Naive B cell (primary cell): ENCODE measurements around the gene RBM34. TPM values are rescaled to one million over a fixed set of nuclear protein-coding genes. Genes with fewer than 3 reads are reported as not detected.
"Not testable (repeated sequence)": the region's sequence is repeated elsewhere in the genome, so short reads cannot be mapped to it uniquely, and the experiment has no call there.

Experiments
- ATAC-seq, 2 donors: fragments of 150-1000 bp; cut with Tn5 transposase; 2 replicates each; pipeline ENCODE4 v1.10.0; 2021; ENCODE audit warnings: low read depth in 2 of 2, mild to moderate bottlenecking in 2 of 2, moderate library complexity in 2 of 2
- DNase-seq: peaks from one replicate; pipeline ENCODE4 v3.0.0; 2022
- H3K27ac Mint-ChIP-seq, 6 donors: one replicate each; pipeline ENCODE4 v1.8.0; 2020 to 2022; ENCODE audit warnings: mild to moderate bottlenecking in 6 of 6, mixed read lengths in 6 of 6, moderate library complexity in 5 of 6, inconsistent platforms in 2 of 6
- H3K27me3 Mint-ChIP-seq, 3 donors: one replicate each; pipeline ENCODE4 v1.8.0; 2021 to 2022; ENCODE audit warnings: mixed read lengths in 3 of 3, mild to moderate bottlenecking in 1 of 3
- H3K36me3 Mint-ChIP-seq, 2 donors: one replicate each; pipeline ENCODE4 v1.8.0; 2020 to 2022; ENCODE audit warnings: mixed read lengths in 2 of 2, inconsistent platforms in 1 of 2, mild to moderate bottlenecking in 1 of 2
- H3K4me1 Mint-ChIP-seq, 3 donors: one replicate each; pipeline ENCODE4 v1.8.0; 2020 to 2022; ENCODE audit warnings: mixed read lengths in 3 of 3, inconsistent platforms in 1 of 3, mild to moderate bottlenecking in 1 of 3, moderate library complexity in 1 of 3
- H3K4me3 Mint-ChIP-seq, 8 donors: one replicate each; pipeline ENCODE4 v1.8.0; 2020 to 2022; ENCODE audit warnings: mild to moderate bottlenecking in 8 of 8, mixed read lengths in 8 of 8, moderate library complexity in 8 of 8, inconsistent platforms in 2 of 8
- H3K9me3 Mint-ChIP-seq, 7 donors: one replicate each; pipeline ENCODE4 v1.8.0; 2020 to 2022; ENCODE audit warnings: mixed read lengths in 7 of 7, mild to moderate bottlenecking in 5 of 7, inconsistent platforms in 2 of 7, moderate library complexity in 1 of 7
- polyA plus RNA-seq, 6 donors: library from polyadenylated mRNA; unstranded; fragments of 300-500 nt; fragmentation: Illumina TruSeq; gene quantifications; one replicate each; pipeline ENCODE4 v1.2.3, GENCODE V29; 2021; ENCODE audit warnings: low read depth in 6 of 6

RBM34 gene
- polyA plus RNA-seq, 6 donors from 2014 or later = 35.0 to 73.8 (median 69.7) TPM

- H3K4me3 Mint-ChIP-seq = no peak overlapping the region
- no peaks in the 10 kb centered on the region for H3K36me3 Mint-ChIP-seq
- peaks cover 5 to 10% (median 6%) of the 10 kb centered on the region in 3 donors for H3K27me3 Mint-ChIP-seq
- no peak overlapping the region for H3K27ac Mint-ChIP-seq
- H3K9me3 Mint-ChIP-seq = no peaks in the 10 kb centered on the region
- H3K4me1 Mint-ChIP-seq = peaks cover 5 to 7% (median 7%) of the 10 kb centered on the region in 3 donors
- ATAC-seq (no peak), DNase-seq (no peak)
These were observed 70.5 kb downstream of the RBM34 start for GRCh38 chr1:235090406-235091069.

- peaks cover 4 to 6% (median 6%) of the 10 kb centered on the region in 3 donors for H3K27me3 Mint-ChIP-seq
- peaks cover 6 to 7% (median 7%) of the 10 kb centered on the region in 3 donors for H3K4me1 Mint-ChIP-seq
- ATAC-seq (no peak), DNase-seq (no peak)
- H3K9me3 Mint-ChIP-seq = no peaks in the 10 kb centered on the region
- H3K36me3 Mint-ChIP-seq = no peaks in the 10 kb centered on the region
- H3K27ac Mint-ChIP-seq = peak overlapping the region in 1 of 6 donors; percentile 53
- no peak overlapping the region for H3K4me3 Mint-ChIP-seq
These were observed 72.1 kb downstream of the RBM34 start for GRCh38 chr1:235088907-235089306.

GRCh38 chr1:235088430-235088829, 72.6 kb downstream of the RBM34 start:
- ATAC-seq = no peak
- H3K36me3 Mint-ChIP-seq = no peaks in the 10 kb centered on the region
- no peaks in the 10 kb centered on the region for H3K9me3 Mint-ChIP-seq
- peaks cover 0 to 6% (median 6%) of the 10 kb centered on the region in 3 donors for H3K27me3 Mint-ChIP-seq
- H3K4me3 Mint-ChIP-seq = no peak overlapping the region
- peaks cover 6 to 8% (median 7%) of the 10 kb centered on the region in 3 donors for H3K4me1 Mint-ChIP-seq
- no peak overlapping the region for H3K27ac Mint-ChIP-seq
- no peak for DNase-seq

- H3K36me3 Mint-ChIP-seq = no peaks in the 10 kb centered on the region
- H3K9me3 Mint-ChIP-seq = no peaks in the 10 kb centered on the region
- no peak overlapping the region for H3K4me3 Mint-ChIP-seq
- DNase-seq (no peak), ATAC-seq (no peak)
- H3K4me1 Mint-ChIP-seq = peaks cover 11 to 13% (median 12%) of the 10 kb centered on the region in 3 donors
- H3K27ac Mint-ChIP-seq = no peak overlapping the region
- H3K27me3 Mint-ChIP-seq = peaks cover 0 to 6% (median 6%) of the 10 kb centered on the region in 3 donors
These were observed 73.1 kb downstream of the RBM34 start for GRCh38 chr1:235087906-235088305.

GRCh38 chr1:235085411-235086117, 75.5 kb downstream of the RBM34 start:
- ATAC-seq = not testable (repeated sequence)

More at GRCh38 chr1:235085411-235086117, 75.5 kb downstream of the RBM34 start:
- not testable (repeated sequence) for H3K36me3 Mint-ChIP-seq, DNase-seq, H3K4me3 Mint-ChIP-seq, H3K9me3 Mint-ChIP-seq, H3K27ac Mint-ChIP-seq, H3K27me3 Mint-ChIP-seq
- peaks cover 12 to 13% (median 12%) of the 10 kb centered on the region in 3 donors for H3K4me1 Mint-ChIP-seq

Other genes with a start within 250 kb of the RBM34 start
- 10 to 100 TPM; 41.0 to 47.9 (median 45.5) TPM for gene TOMM20, start 32.4 kb downstream of the RBM34 start, polyA plus RNA-seq
- 100 to 1,000 TPM in 1 of 6 donors, 10 to 100 TPM in 5; 22.5 to 100 (median 59.7) TPM for gene ARID4B, start 166.9 kb upstream of the RBM34 start, polyA plus RNA-seq
- gene GGPS1, start 167.3 kb upstream of the RBM34 start, polyA plus RNA-seq = 10 to 100 TPM; 36.2 to 72.9 (median 64.0) TPM
- gene TBCE, start 206.2 kb upstream of the RBM34 start, polyA plus RNA-seq = 10 to 100 TPM in 5 of 6 donors, 1 to 10 TPM in 1; 8.5 to 23.7 (median 13.3) TPM